Anterior cingulate cortex (tissue), 58 donors: ENCODE data around the gene IQGAP1.
"Not testable (repeated sequence)": the region's sequence is repeated elsewhere in the genome, so short reads cannot be mapped to it uniquely, and the experiment has no call there.

ENCODE experiments used
- DNase-seq, 58 donors: peaks; one replicate each; lab custom pipeline; 2025; lab: John Stamatoyannopoulos, UW

Gene IQGAP1

DNA sequence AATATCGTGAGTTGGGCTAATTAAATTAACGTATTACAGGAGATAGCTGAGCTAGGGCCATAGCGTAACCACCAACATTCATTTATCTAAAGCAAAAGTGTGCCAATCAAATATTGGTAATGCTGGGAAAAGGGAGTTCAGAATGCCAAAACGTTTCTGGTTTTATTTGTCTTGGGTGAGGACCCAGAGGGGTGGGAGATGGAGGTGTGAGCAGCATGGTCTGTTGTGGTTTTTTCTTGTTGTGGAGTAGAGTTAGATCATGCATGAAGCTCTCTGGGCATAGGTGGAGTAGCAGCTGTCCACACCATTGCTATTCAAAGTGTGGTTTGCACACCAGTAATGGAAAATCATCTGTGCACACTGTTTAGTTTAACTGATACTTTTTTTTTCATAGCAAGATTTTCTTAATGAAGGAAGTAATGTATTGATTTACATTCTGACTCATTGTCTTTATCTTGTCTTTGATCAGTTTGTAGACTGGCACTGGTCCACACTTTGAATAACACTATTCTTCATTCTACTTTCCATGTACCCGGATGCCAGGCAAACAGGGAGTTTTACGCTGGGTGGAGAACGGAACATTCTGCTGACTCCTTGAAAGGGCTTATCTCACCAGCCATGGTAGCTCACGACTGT, 90.9 kb downstream of the IQGAP1 start:
- DNase-seq = no peak

GRCh38 chr15:90479656-90480055, 91.6 kb downstream of the IQGAP1 start:
- no peak for DNase-seq

- no peak for DNase-seq
Measured at GRCh38 chr15:90481023-90481422, 93.0 kb downstream of the IQGAP1 start.

DNA sequence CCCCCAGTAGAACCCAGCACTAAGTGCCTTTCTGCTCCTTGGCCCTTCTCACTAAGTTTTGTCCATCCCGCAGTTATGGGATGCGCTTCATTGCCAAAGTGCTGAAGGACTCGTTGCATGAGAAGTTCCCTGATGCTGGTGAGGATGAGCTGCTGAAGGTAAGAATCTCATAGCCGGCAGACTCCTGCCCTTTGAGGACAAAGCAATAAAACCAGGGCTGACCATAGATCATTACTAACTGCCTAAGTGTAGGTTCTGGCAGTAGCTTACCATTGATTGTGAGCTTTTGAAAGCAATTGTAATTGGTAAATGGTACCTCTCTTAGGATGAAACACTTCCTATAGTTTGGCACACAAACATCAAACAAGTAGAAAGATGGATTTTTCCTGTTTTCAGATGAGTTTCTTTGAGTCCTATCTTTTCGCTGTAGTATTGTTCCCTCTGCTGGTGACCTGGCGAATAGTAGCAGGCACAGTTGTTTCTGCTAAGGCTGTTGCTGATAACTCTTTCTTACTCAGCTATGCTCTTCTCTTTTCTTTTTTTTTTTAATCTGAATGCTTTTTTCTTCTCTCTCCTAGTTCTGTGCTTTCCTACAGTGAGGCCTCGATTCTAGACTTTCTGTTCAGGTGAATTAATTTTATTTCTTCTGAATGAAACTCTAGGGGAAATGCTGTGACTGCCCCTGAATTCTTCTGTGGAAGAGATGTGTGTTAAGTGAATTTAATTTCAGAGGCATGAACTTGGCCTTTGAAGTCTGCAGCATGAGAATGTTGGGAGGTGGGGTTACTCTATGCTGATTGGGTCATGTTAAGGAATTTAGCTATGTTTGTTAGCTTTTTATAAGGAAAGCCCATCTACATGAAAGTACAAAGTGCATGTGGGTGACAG, 94.3 kb downstream of the IQGAP1 start:
- DNase-seq = peak in 38 of 58 donors; percentile 0 to 71 (median 38)

DNA sequence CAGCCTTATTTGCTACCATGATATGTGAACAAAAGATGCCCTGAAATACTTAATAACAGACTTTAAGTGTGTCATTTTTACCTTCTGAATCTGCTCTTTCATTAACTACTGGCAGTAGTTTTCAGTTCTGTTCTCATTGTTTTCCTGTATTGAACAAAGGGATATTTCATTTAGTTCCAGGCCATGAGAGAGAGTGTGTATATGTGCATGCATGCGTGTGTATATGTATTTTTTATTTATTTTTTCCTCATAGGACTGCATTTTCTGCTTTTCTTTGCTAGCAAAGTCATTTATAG, 94.9 kb downstream of the IQGAP1 start:
- peak in 1 of 58 donors; percentile 16 for DNase-seq

DNA sequence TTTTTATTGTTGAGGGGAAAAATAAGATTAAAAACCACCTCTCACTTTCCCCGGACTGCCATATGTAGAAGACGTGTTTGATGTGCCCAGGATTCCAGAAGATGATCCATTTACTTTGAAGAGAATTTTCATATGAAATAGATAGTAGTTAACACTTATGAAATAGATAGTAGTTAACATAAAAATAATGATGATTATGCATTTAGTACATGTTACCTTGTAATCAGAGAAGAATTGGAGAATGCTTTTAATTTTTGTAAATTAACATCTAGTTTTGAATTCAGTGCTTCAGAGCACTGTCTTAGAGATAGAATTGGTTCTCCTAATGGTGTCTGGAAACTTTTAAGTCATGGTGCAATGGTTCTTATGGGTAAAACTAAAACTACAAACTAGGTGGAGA, 95.6 kb downstream of the IQGAP1 start:
- no peak for DNase-seq

DNA sequence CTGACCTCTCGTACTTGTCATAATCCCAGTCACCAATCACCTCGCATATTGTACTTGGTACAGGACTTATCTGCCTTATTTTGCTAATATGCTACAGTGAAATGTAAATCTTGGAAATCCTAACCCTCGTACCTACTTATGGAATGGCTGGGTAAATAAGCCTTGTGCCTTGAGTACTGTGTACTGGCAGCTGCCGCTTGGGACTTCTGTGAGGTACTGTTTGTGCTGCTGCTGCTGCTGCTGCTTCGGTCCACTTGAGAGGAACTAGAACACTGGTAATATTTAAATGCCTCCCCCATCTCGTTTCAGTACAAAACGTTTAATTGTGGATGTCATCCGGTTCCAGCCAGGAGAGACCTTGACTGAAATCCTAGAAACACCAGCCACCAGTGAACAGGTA, 99.1 kb downstream of the IQGAP1 start:
- DNase-seq = no peak

GRCh38 chr15:90489514-90489913, 101.5 kb downstream of the IQGAP1 start:
- no peak for DNase-seq

DNA sequence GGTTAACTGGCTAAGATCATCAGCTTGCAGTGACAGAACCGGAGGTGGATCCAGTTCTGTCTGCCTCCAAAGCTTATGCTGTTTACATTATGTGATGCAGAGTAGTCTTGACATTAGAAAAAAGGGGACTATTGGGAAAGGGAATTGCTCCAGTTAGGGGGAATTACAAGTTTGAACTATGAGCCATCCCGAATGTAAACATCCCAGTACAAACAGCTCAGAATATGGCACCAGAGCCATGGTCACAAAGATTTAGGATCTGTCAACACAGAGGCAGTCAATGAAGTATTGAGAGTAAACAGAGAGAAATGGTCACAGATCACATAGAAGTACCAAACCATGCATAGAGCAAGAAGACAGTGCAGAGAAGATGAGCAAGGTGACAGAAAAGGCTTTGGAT, 101.9 kb downstream of the IQGAP1 start:
- no peak for DNase-seq

GRCh38 chr15:90493647-90494046, 105.6 kb downstream of the IQGAP1 start:
- DNase-seq = no peak

DNA sequence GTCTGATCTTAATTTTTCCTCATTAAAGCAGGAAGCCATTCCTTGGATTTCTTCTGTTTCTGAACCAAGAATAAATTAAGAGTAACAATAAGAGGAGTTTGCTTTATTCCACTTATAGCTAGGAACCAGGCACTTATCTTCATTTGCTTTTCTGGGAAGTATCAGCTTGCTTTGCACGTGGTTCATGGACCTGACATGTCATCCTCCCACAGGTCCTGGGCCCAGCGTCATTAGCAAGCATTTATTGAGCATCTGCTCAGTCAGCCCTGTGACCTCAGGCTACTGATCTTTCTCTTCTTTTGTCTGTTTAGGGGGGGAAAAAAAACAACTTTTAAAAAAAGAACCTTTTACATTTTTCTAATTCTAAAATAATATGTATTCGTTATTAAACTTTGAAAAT, 107.0 kb downstream of the IQGAP1 start:
- DNase-seq = no peak

- DNase-seq = no peak
Measured at GRCh38 chr15:90496791-90497190, 108.7 kb downstream of the IQGAP1 start.

GRCh38 chr15:90497376-90497775, 109.3 kb downstream of the IQGAP1 start:
- DNase-seq = no peak

- DNase-seq = no peak
Measured at GRCh38 chr15:90497912-90498311, 109.9 kb downstream of the IQGAP1 start.

DNA sequence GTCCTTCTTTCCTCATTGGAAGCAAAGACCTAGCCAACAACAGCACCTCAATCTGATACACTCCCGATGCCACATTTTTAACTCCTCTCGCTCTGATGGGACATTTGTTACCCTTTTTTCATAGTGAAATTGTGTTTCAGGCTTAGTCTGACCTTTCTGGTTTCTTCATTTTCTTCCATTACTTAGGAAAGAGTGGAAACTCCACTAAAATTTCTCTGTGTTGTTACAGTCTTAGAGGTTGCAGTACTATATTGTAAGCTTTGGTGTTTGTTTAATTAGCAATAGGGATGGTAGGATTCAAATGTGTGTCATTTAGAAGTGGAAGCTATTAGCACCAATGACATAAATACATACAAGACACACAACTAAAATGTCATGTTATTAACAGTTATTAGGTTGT, 112.1 kb downstream of the IQGAP1 start:
- DNase-seq = no peak

DNA sequence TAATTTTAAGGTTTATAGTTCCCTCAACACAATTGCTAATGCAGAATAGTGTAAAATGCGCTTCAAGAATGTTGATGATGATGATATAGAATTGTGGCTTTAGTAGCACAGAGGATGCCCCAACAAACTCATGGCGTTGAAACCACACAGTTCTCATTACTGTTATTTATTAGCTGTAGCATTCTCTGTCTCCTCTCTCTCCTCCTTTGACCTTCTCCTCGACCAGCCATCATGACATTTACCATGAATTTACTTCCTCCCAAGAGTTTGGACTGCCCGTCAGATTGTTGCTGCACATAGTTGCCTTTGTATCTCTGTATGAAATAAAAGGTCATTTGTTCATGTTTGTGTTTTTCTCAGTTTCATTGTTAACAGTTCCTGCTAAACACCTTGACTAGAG, 113.9 kb downstream of the IQGAP1 start:
- DNase-seq = no peak

- DNase-seq = not testable (repeated sequence)
Measured at GRCh38 chr15:90510781-90511180, 122.7 kb downstream of the IQGAP1 start.

DNA sequence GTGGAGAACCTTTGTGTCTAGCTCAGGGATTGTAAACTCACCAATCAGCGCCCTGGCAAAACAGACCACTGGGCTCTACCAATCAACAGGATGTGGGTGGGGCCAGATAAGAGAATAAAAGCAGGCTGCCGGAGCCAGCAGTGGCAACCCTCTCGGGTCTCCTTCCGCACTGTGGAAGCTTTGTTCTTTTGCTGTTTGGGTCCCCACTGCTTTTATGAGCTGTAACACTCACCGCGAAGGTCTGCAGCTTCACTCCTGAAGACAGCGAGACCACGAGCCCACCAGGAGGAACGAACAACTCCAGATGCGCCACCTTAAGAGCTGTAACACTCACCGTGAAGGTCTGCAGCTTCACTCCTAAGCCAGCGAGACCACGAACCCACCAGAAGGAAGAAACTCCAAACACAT, 123.2 kb downstream of the IQGAP1 start:
- not testable (repeated sequence) for DNase-seq

- no peak for DNase-seq
Measured at GRCh38 chr15:90512276-90512675, 124.2 kb downstream of the IQGAP1 start.

- DNase-seq = no peak
Measured at GRCh38 chr15:90512981-90513380, 124.9 kb downstream of the IQGAP1 start.

DNA sequence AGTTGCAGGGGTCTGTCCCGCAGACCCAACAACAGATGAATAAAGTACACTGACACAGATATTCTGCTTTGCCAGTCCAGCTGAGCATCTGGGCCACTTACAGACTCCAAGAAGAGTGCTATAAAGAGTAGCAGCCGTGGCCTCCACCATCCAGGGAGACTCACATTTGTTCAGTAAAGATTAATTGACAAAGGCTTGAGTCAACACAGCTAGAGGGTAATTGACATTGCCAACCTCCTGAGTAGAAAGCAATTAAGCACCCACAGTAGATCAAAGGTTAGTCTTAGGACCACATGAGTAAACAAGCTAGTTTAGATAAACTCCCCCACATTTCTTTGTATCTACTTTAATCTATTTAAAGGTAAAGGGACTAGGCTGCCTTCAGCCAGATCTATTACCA, 125.4 kb downstream of the IQGAP1 start:
- no peak for DNase-seq

- not testable (repeated sequence) for DNase-seq
Measured at GRCh38 chr15:90513893-90514292, 125.9 kb downstream of the IQGAP1 start.
